ENCODE data around the gene STAM.

STAM gene

GRCh38 chr10:17659365-17659764 lies 15.4 kb downstream of the STAM start:
- TF ChIP-seq CTCF (IDR thresholded peaks at IDR 0.05; ENCODE audit: extremely low read depth, insufficient read depth, missing control alignments), result no peak
- no peak for DNase-seq (ENCODE audit: low spot score)
- in situ Hi-C loops (cut with MboI; ENCODE audit: low pct_unique_long_range_greater_than_20kb, low sequenced_read_pairs, unreplicated experiment), result loop anchor here (25.0 kb wide), 1 partner anchor 1003 kb away; the partner anchor contains the start of genes ARL5B and NSUN6

GRCh38 chr10:17660921-17661320 lies 17.0 kb downstream of the STAM start:
- in situ Hi-C loops (cut with MboI; ENCODE audit: low pct_unique_long_range_greater_than_20kb, low sequenced_read_pairs, unreplicated experiment), result loop anchor here (25.0 kb wide), 1 partner anchor 1001 kb away; the partner anchor contains the start of genes ARL5B and NSUN6
- DNase-seq (ENCODE audit: low spot score), result no peak
- TF ChIP-seq CTCF (IDR thresholded peaks at IDR 0.05; ENCODE audit: extremely low read depth, insufficient read depth, missing control alignments), result no peak

GRCh38 chr10:17661510-17661909 lies 17.6 kb downstream of the STAM start:
- no peak for DNase-seq (ENCODE audit: low spot score)
- no peak for TF ChIP-seq CTCF (IDR thresholded peaks at IDR 0.05; ENCODE audit: extremely low read depth, insufficient read depth, missing control alignments)
- in situ Hi-C loops (cut with MboI; ENCODE audit: low pct_unique_long_range_greater_than_20kb, low sequenced_read_pairs, unreplicated experiment), result loop anchor here (25.0 kb wide), 1 partner anchor 1001 kb away; the partner anchor contains the start of genes ARL5B and NSUN6

- TF ChIP-seq CTCF (IDR thresholded peaks at IDR 0.05; ENCODE audit: extremely low read depth, insufficient read depth, missing control alignments), result no peak
- in situ Hi-C loops (cut with MboI; ENCODE audit: low pct_unique_long_range_greater_than_20kb, low sequenced_read_pairs, unreplicated experiment), result loop anchor here (25.0 kb wide), 1 partner anchor 1000 kb away; the partner anchor contains the start of genes ARL5B and NSUN6
- no peak for DNase-seq (ENCODE audit: low spot score)
These were observed 18.5 kb downstream of the STAM start for GRCh38 chr10:17662193-17663138.

- in situ Hi-C loops (cut with MboI; ENCODE audit: low pct_unique_long_range_greater_than_20kb, low sequenced_read_pairs, unreplicated experiment), result loop anchor here (25.0 kb wide), 1 partner anchor 999 kb away; the partner anchor contains the start of genes ARL5B and NSUN6
- no peak for TF ChIP-seq CTCF (IDR thresholded peaks at IDR 0.05; ENCODE audit: extremely low read depth, insufficient read depth, missing control alignments)
- no peak for DNase-seq (ENCODE audit: low spot score)
These were observed 19.5 kb downstream of the STAM start for GRCh38 chr10:17663450-17663849.

- DNase-seq (ENCODE audit: low spot score), result no peak
- TF ChIP-seq CTCF (IDR thresholded peaks at IDR 0.05; ENCODE audit: extremely low read depth, insufficient read depth, missing control alignments), result no peak
- in situ Hi-C loops (cut with MboI; ENCODE audit: low pct_unique_long_range_greater_than_20kb, low sequenced_read_pairs, unreplicated experiment), result loop anchor here (25.0 kb wide), 1 partner anchor 997 kb away; the partner anchor contains the start of genes ARL5B and NSUN6
These were observed 21.8 kb downstream of the STAM start for GRCh38 chr10:17665747-17666146.
